ENCODE measurements around the gene RAI1. TPM values are rescaled to one million over a fixed set of nuclear protein-coding genes. Genes with fewer than 3 reads are reported as not detected.

Gene RAI1
- total and polyA plus RNA-seq, 2 experiments from 2014 or later: 0.87 to 0.89 TPM

- TF ChIP-seq ZNF331 (CRISPR knock-in tag; IDR thresholded peaks at IDR 0.05; ENCODE audit: low read depth) (no peak), EZH2 (IDR thresholded peaks at IDR 0.05; ENCODE audit: low read depth, unreplicated experiment) (no peak), NANOG (IDR thresholded peaks at IDR 0.05; ENCODE audit: borderline replicate concordance) (no peak), CREB1 (CRISPR knock-in tag; IDR thresholded peaks at IDR 0.05; ENCODE audit: low read depth) (no peak), JUNB (IDR thresholded peaks at IDR 0.05; ENCODE audit: unreplicated experiment) (no peak), ETS1 (IDR thresholded peaks at IDR 0.05) (no peak), POLR2AphosphoS5 (IDR thresholded peaks at IDR 0.05; ENCODE audit: low read depth) (no peak), EZH2phosphoT487 (IDR thresholded peaks at IDR 0.05; ENCODE audit: unreplicated experiment) (no peak), CTCF (conservative IDR thresholded peaks at IDR 0.05; ENCODE audit: low read depth in 2 of 2) (no peak), STAT1 (IDR thresholded peaks at IDR 0.05; ENCODE audit: unreplicated experiment) (no peak), ZNF114 (CRISPR knock-in tag; IDR thresholded peaks at IDR 0.05) (no peak)
Observed at GRCh38 chr17:17670701-17671305, 10.5 kb upstream of the RAI1 start (continued).

- H3K27me3 Mint-ChIP-seq (ENCODE audit: insufficient read depth, low read depth, poor library complexity): peaks cover 34% of the 10 kb centered on the region
- no peak overlapping the region for H3K27ac ChIP-seq (ENCODE audit: low read depth)
- H3K4me3 ChIP-seq: no peak overlapping the region
- DNase-seq (ENCODE audit: low spot score) (no peak), ATAC-seq (no peak)
- no peaks in the 10 kb centered on the region for H3K36me3 Mint-ChIP-seq (ENCODE audit: low read depth)
- H3K9me3 Mint-ChIP-seq: no peaks in the 10 kb centered on the region
- H3K27me3 ChIP-seq (ENCODE audit: insufficient read depth): peaks cover 40% of the 10 kb centered on the region
- H3K4me3 Mint-ChIP-seq: no peak overlapping the region; the same call in 2 of the 3 replicates
- no peaks in the 10 kb centered on the region for H3K79me2 ChIP-seq (replicated peaks; ENCODE audit: insufficient read depth)
- no peak overlapping the region for H3K27ac Mint-ChIP-seq
- H3F3A ChIP-seq (replicated peaks; ENCODE audit: low read depth): no peaks in the 10 kb centered on the region
- no peaks in the 10 kb centered on the region for H3K36me3 ChIP-seq (ENCODE audit: insufficient read depth)
- H2AFZ ChIP-seq: 0 out of 2 replicates have a peak overlapping the region, but pooled peaks have one; percentile 23
- H3K4me2 ChIP-seq: no peak overlapping the region
- peaks cover 18% of the 10 kb centered on the region for H3K4me1 ChIP-seq (ENCODE audit: insufficient read depth)
- H4K20me1 ChIP-seq (replicated peaks; ENCODE audit: insufficient read depth): 0 out of 2 replicates have a peak, but pooled peaks cover 3% of the 10 kb centered on the region
- H3K9me2 ChIP-seq (ENCODE audit: insufficient read depth): no peaks in the 10 kb centered on the region
- peaks cover 41% of the 10 kb centered on the region for H3K4me1 Mint-ChIP-seq
- TF ChIP-seq NANOG (IDR thresholded peaks at IDR 0.05; ENCODE audit: borderline replicate concordance): no peak
- no peak for TF ChIP-seq CTCF (conservative IDR thresholded peaks at IDR 0.05; ENCODE audit: low read depth in 2 of 2)
- TF ChIP-seq EZH2phosphoT487 (IDR thresholded peaks at IDR 0.05; ENCODE audit: unreplicated experiment): no peak
- no peak for TF ChIP-seq ZNF114 (CRISPR knock-in tag; IDR thresholded peaks at IDR 0.05)
- TF ChIP-seq STAT1 (IDR thresholded peaks at IDR 0.05; ENCODE audit: unreplicated experiment): no peak
- TF ChIP-seq REST (IDR thresholded peaks at IDR 0.05; ENCODE audit: unreplicated experiment): no peak
- TF ChIP-seq ETS1 (IDR thresholded peaks at IDR 0.05): no peak
- no peak for TF ChIP-seq EZH2 (IDR thresholded peaks at IDR 0.05; ENCODE audit: low read depth, unreplicated experiment)
Observed at GRCh38 chr17:17671369-17672129, 9.7 kb upstream of the RAI1 start.

Measured in GM23338 (cell line).